ENCODE results near the gene BTRC.

BTRC gene

DNA sequence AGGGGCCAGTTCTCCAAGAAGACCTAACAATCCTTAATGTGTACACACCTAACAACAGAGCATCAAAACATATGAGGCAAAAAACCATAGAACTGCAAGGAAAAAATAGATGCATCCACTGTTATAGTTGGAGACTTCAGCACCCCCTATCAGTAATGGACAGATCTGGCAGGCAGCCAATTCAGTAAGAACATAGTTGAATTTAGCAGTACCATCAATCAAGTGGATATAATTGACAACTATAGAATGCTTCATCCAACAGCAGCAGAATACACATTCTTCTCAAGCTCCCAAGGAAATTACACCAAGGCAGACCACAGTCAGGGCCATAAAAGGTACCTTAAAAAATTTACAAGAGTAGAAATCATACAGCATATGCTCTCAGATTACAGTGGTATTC is 191.9 kb downstream of the BTRC start:
- TF ChIP-seq, protein P1, sequence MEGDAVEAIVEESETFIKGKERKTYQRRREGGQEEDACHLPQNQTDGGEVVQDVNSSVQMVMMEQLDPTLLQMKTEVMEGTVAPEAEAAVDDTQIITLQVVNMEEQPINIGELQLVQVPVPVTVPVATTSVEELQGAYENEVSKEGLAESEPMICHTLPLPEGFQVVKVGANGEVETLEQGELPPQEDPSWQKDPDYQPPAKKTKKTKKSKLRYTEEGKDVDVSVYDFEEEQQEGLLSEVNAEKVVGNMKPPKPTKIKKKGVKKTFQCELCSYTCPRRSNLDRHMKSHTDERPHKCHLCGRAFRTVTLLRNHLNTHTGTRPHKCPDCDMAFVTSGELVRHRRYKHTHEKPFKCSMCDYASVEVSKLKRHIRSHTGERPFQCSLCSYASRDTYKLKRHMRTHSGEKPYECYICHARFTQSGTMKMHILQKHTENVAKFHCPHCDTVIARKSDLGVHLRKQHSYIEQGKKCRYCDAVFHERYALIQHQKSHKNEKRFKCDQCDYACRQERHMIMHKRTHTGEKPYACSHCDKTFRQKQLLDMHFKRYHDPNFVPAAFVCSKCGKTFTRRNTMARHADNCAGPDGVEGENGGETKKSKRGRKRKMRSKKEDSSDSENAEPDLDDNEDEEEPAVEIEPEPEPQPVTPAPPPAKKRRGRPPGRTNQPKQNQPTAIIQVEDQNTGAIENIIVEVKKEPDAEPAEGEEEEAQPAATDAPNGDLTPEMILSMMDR (IDR thresholded peaks at IDR 0.05; ENCODE audit: low read depth, low read length) = no peak
- no peak overlapping the region for H3K4me3 ChIP-seq (replicated peaks in 1 of 2; ENCODE audit: low read depth in 2 of 2, low read length in 2 of 2)

DNA sequence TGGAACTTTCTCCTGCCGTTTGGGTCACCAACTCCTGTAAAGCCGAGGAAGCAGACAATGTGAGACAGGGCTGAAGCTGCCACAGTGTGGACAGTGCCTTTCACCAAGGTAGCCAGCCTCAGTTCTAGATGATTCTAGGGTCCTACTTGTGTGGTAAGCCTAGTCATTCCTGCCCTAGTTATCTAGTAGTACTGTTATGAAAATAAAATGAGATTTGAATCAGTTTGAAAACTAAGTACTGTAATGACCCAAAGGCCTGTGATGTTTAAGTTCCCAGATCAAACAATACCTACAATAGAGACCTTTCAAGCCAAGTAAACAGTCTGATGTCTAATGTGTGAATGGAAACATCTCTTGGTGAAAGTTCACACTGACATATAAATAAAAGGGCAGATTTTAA is 197.0 kb downstream of the BTRC start:
- TF ChIP-seq, protein P1 (IDR thresholded peaks at IDR 0.05; ENCODE audit: low read depth, low read length) = no peak
- no peak for DNase-seq (ENCODE audit: low read depth in 2 of 2)
- H3K4me3 ChIP-seq (replicated peaks in 1 of 2; ENCODE audit: low read depth in 2 of 2, low read length in 2 of 2) = no peak overlapping the region

More for the DNA sequence above, 191.9 kb downstream of the BTRC start:
- no peak for DNase-seq (ENCODE audit: low read depth in 2 of 2)

DNA sequence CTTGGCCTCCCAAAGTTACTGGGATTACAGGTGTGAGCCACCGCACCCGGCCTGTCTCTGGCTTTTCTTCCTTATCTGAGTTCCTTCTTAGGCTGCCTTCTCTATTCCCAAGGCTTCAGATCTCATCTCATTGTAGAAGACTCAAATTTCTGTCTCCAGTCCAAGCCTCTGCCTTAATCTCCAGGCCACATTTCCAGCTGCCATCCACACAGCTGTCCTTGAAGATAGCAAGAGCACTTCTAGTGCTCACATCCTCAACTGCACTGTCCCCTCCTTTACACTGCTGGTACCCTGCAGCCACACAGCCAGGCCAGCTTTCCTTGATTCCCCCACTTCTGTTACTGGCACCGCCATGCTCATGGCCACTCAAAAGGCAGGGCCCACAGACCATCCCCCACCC is 198.5 kb downstream of the BTRC start:
- H3K4me3 ChIP-seq (replicated peaks in 1 of 2; ENCODE audit: low read depth in 2 of 2, low read length in 2 of 2) = no peak overlapping the region
- no peak for DNase-seq (ENCODE audit: low read depth in 2 of 2)
- TF ChIP-seq, protein P1 (IDR thresholded peaks at IDR 0.05; ENCODE audit: low read depth, low read length) = no peak

DNA sequence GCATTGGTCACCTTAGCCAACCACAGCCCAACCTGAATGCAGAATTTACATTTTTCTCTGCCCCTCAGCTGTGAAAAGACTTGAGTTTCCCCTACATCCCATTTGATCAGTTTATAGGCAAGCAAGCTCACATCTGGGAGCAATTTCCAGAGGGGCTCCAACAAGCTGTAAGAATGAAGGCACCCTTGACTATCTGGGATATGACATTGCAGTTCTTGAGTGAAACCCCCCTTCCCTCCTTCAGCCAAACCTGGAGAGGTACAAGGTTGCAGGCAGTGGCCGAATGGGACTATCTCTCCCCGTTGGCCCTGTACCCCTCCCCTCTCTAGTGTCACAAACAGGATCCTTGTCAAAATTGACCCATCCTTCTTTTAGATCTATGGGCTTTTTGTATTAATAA is 203.6 kb downstream of the BTRC start:
- no peak for DNase-seq (ENCODE audit: low read depth in 2 of 2)
- no peak overlapping the region for H3K4me3 ChIP-seq (replicated peaks in 1 of 2; ENCODE audit: low read depth in 2 of 2, low read length in 2 of 2)
- TF ChIP-seq, protein P1 (IDR thresholded peaks at IDR 0.05; ENCODE audit: low read depth, low read length) = no peak

DNA sequence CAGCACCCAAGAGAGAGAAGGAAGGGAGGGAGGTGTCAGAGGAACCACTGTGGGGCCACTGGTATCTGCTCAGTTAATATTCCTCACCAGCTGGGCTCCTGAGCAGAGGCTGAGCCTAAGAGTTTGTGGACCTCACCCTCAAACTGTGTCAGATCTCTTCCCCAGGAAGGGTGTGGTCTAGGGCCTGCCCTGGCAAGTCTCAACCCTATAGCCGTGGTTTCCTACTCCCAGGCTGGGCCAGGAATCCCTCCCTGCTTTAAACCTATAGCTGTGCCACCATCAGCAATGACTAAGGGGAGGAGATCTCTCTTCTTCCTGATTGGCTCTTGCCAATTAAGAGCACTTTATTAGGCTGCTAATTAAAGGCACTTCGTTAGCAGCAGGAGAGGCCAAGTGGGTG is 204.2 kb downstream of the BTRC start:
- no peak overlapping the region for H3K4me3 ChIP-seq (replicated peaks in 1 of 2; ENCODE audit: low read depth in 2 of 2, low read length in 2 of 2)
- TF ChIP-seq, protein P1 (IDR thresholded peaks at IDR 0.05; ENCODE audit: low read depth, low read length) = no peak
- DNase-seq (ENCODE audit: low read depth in 2 of 2) = no peak

DNA sequence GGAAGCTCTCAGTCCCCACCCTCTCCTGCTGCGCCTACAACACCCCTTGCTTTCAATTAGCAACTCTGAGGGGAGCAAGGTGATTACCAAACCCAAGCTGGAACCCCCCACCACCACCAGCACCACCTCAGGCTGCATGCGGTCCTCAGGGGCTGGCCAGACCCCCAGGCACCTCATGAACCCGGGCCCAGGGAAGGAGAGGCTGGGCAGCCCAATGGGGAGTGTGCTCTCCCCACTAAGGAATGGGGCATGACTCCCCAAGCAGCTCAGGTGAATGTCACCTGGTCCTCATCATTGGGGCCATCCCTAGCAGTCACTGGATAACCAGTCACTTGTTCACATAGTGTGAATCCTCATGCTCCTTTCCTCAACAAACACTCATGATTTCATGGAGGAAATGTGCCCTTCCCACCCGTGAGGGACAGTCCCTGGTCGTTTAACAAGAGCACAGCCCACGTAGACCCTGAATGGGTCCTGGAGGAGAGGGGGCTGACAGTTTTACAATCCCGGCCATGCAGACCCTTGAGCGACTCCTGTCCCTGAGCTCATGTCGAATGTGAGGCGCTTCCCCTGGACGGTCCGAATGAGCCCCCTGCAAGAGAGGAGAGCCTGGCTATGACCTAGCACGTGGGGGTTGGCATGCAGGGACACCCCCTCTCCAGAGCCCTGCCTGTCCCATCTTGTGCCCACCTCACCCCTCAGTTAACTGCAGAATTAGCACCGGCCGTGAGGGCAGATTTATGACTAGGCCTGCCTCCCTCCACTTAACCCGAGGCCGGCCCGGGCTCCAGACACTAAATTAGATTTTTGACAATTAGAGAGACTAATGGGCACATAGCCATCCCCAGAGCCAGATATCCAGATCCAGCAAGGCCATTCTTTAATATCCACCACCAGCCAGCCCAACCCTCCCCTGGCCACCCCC is 205.0 kb downstream of the BTRC start:
- TF ChIP-seq, protein P1 (IDR thresholded peaks at IDR 0.05; ENCODE audit: low read depth, low read length) = no peak
- no peak overlapping the region for H3K4me3 ChIP-seq (replicated peaks in 1 of 2; ENCODE audit: low read depth in 2 of 2, low read length in 2 of 2)
- DNase-seq (ENCODE audit: low read depth in 2 of 2) = no peak

Data from cardiac fibroblast (primary cell).